HepG2 (cell line): ENCODE measurements around the gene STAT5A. TPM values are rescaled to one million over a fixed set of nuclear protein-coding genes. Genes with fewer than 3 reads are reported as not detected.
A peak's percentile ranks its signal among the peaks of the same experiment; 100 is the strongest.

Source experiments
- CAMTA2 ChIP-seq: sonication (generic); formaldehyde crosslinking; IDR thresholded peaks from 2 replicates; pipeline ENCODE4 v1.4.0; 2020; ENCODE audit warnings: mild to moderate bottlenecking, missing genetic modification reagents, borderline replicate concordance
- HNRNPH1 ChIP-seq: fragments of 200-400 bp; formaldehyde crosslinking; optimal IDR thresholded peaks from 2 replicates; pipeline ENCODE3; 2017; ENCODE audit warnings: mild to moderate bottlenecking, low read depth, low read length
- HOXA9 ChIP-seq: sonication (generic); formaldehyde crosslinking; IDR thresholded peaks from 2 replicates; pipeline ENCODE4 v1.8.1; 2022; ENCODE audit warnings: missing genetic modification reagents, mild to moderate bottlenecking, moderate library complexity, borderline replicate concordance
- NR0B2 ChIP-seq: sonication (generic); formaldehyde crosslinking; IDR thresholded peaks from 2 replicates; pipeline ENCODE4 v1.4.0; 2020; ENCODE audit warnings: mild to moderate bottlenecking, missing genetic modification reagents
- PHF21A ChIP-seq: sonication (generic); formaldehyde crosslinking; IDR thresholded peaks from 2 replicates; pipeline ENCODE4 v1.5.0; 2020; ENCODE audit warnings: mild to moderate bottlenecking, missing genetic modification reagents
- SAFB2 ChIP-seq: sonication (generic); formaldehyde crosslinking; IDR thresholded peaks from 2 replicates; pipeline ENCODE4 v1.5.1; 2020; ENCODE audit warnings: missing genetic modification reagents, low read depth, mild to moderate bottlenecking, borderline replicate concordance
- SMARCC2 ChIP-seq: fragments of 450-650 bp; IDR thresholded peaks from 2 replicates; pipeline ENCODE4 v1.6.1; 2017; ENCODE audit warnings: antibody characterized with exemption, mild to moderate bottlenecking
- SNAPC5 ChIP-seq: sonication (generic); formaldehyde crosslinking; IDR thresholded peaks from 2 replicates; pipeline ENCODE4 v1.8.1; 2023; ENCODE audit warnings: mild to moderate bottlenecking, missing genetic modification reagents, borderline replicate concordance
- STAG1 ChIP-seq: sonication (generic); formaldehyde crosslinking; IDR thresholded peaks from 2 replicates; pipeline ENCODE4 v1.4.0; 2020; ENCODE audit warnings: missing genetic modification reagents
- TRAFD1 ChIP-seq: sonication (generic); formaldehyde crosslinking; IDR thresholded peaks from 2 replicates; pipeline ENCODE4 v1.5.1; 2020; ENCODE audit warnings: missing genetic modification reagents, mild to moderate bottlenecking, borderline replicate concordance
- ZBTB21 ChIP-seq: sonication (generic); formaldehyde crosslinking; IDR thresholded peaks from 2 replicates; pipeline ENCODE4 v1.4.0; 2020; ENCODE audit warnings: missing genetic modification reagents
- ZNF124 ChIP-seq: sonication (generic); formaldehyde crosslinking; IDR thresholded peaks from 2 replicates; pipeline ENCODE4 v1.4.0; 2020; ENCODE audit warnings: missing genetic modification reagents
- ZNF142 ChIP-seq: sonication (generic); formaldehyde crosslinking; IDR thresholded peaks from 2 replicates; pipeline ENCODE4 v1.4.0; 2020; ENCODE audit warnings: missing genetic modification reagents
- ZNF333 ChIP-seq: sonication (generic); formaldehyde crosslinking; IDR thresholded peaks from 2 replicates; pipeline ENCODE4 v1.4.0; 2020; ENCODE audit warnings: mild to moderate bottlenecking, missing genetic modification reagents, borderline replicate concordance
- ZNF496 ChIP-seq: sonication (generic); formaldehyde crosslinking; IDR thresholded peaks from 2 replicates; pipeline ENCODE4 v1.8.1; 2023; ENCODE audit warnings: mild to moderate bottlenecking, moderate library complexity, missing genetic modification reagents; ENCODE audit not compliant: insufficient replicate concordance
- ZNF512 ChIP-seq: sonication (generic); formaldehyde crosslinking; IDR thresholded peaks from 2 replicates; pipeline ENCODE4 v1.4.0; 2020; ENCODE audit warnings: mild to moderate bottlenecking, missing genetic modification reagents
- ZNF558 ChIP-seq: sonication (generic); formaldehyde crosslinking; IDR thresholded peaks from 2 replicates; pipeline ENCODE4 v1.9.0; 2022; ENCODE audit warnings: mild to moderate bottlenecking, missing genetic modification reagents, borderline replicate concordance
- ZNF761 ChIP-seq: sonication (generic); formaldehyde crosslinking; conservative IDR thresholded peaks from 2 replicates; pipeline ENCODE4 v1.4.0; 2020; ENCODE audit warnings: mild to moderate bottlenecking, missing genetic modification reagents
- ZNF773 ChIP-seq: sonication (generic); formaldehyde crosslinking; IDR thresholded peaks from 2 replicates; pipeline ENCODE4 v1.4.0; 2020; ENCODE audit warnings: missing genetic modification reagents, borderline replicate concordance
- polyA plus RNA-seq, 8 experiments: library from polyadenylated mRNA; depleted of rRNA in 3 of 8; stranded (reverse) in 7 of 8; unstranded in 1 of 8; fragments of >200 nt; fragmentation: Illumina TruSeq in 4 of 8; extraction: Trizol in 4 of 8; gene quantifications; 2 replicates each; pipeline versions ENCODE4 v1.2.1 to v1.2.3, GENCODE V29; 2011 to 2016; ENCODE audit warnings: low read depth in 4 of 8, missing spikeins in 1 of 8, mixed read lengths in 1 of 8; ENCODE audit not compliant: insufficient read depth in 1 of 8
- total RNA-seq, 5 experiments: library from RNA; depleted of rRNA; stranded (reverse); fragments of >200 nt; fragmentation: Illumina TruSeq; extraction: Trizol; gene quantifications; 2 replicates each; pipeline ENCODE4 v1.2.3, GENCODE V29; 2016; ENCODE audit warnings: low read depth in 1 of 5

The STAT5A gene
- total and polyA plus RNA-seq, 2 of the 13 experiments (the other 11 are each of a cell fraction or from before 2014, with no cell fraction given), result 1.4 to 4.1 TPM

GRCh38 chr17:42276609-42277341 lies 11.5 kb upstream of the STAT5A start (continued):
- TF ChIP-seq ZNF142 (CRISPR knock-in tag) (peak; percentile 96), ZNF124 (CRISPR knock-in tag) (peak; percentile 77), ZNF773 (CRISPR knock-in tag) (no peak), ZNF512 (CRISPR knock-in tag) (no peak), HNRNPH1 (no peak), ZNF333 (CRISPR knock-in tag) (peak; percentile 93; the same call in 1 of the 2 replicates), STAG1 (CRISPR knock-in tag) (0 out of 2 replicates have a peak, but pooled peaks have one; percentile 15), HOXA9 (no peak; the same call in 1 of the 2 replicates), ZNF761 (peak; percentile 56; the same call in 1 of the 2 replicates), NR0B2 (CRISPR knock-in tag) (no peak), ZNF496 (CRISPR knock-in tag) (no peak), ZNF558 (peak; percentile 84), PHF21A (peak; percentile 94), SMARCC2 (no peak), TRAFD1 (CRISPR knock-in tag) (no peak; the same call in 1 of the 2 replicates), SNAPC5 (CRISPR knock-in tag) (0 out of 2 replicates have a peak, but pooled peaks have one; percentile 71), CAMTA2 (CRISPR knock-in tag) (no peak), SAFB2 (CRISPR knock-in tag) (peak; percentile 95; the same call in 1 of the 2 replicates), ZBTB21 (no peak; the same call in 1 of the 2 replicates)
